K562 (cell line): ENCODE measurements around the gene BRPF1. TPM values are rescaled to one million over a fixed set of nuclear protein-coding genes. Genes with fewer than 3 reads are reported as not detected.
A peak's percentile ranks its signal among the peaks of the same experiment; 100 is the strongest.

ENCODE experiments used
- DNMT1 ChIP-seq: fragments of 450-650 bp; IDR thresholded peaks from 2 replicates; pipeline ENCODE4 v1.6.1; 2016; ENCODE audit warnings: antibody characterized with exemption, mild to moderate bottlenecking
- FIP1L1 ChIP-seq: fragments of 200-400 bp; formaldehyde crosslinking; IDR thresholded peaks from 2 replicates; pipeline ENCODE4 v1.6.1; 2018; ENCODE audit warnings: mild to moderate bottlenecking, low read depth, low read length; ENCODE audit not compliant: poor library complexity, severe bottlenecking
- HDAC1 ChIP-seq, 2 experiments: fragments of 450-650 bp; IDR thresholded peaks; 2 replicates each; pipeline ENCODE4 v1.6.1; 2016 to 2017; ENCODE audit warnings: inconsistent platforms in 1 of 2, mild to moderate bottlenecking in 1 of 2, moderate library complexity in 1 of 2
- NELFE ChIP-seq: IDR thresholded peaks from 2 replicates; pipeline ENCODE4 v1.6.1; 2011; ENCODE audit warnings: mild to moderate bottlenecking; ENCODE audit not compliant: insufficient read depth, insufficient read length
- POLR2AphosphoS5 ChIP-seq: IDR thresholded peaks from 2 replicates; pipeline ENCODE4 v1.6.1; 2011; ENCODE audit warnings: mild to moderate bottlenecking, low read depth, low read length, moderate library complexity; ENCODE audit not compliant: control insufficient read depth, insufficient read depth
- RFX5 ChIP-seq: IDR thresholded peaks from 2 replicates; pipeline ENCODE4 v1.6.1; 2011; ENCODE audit warnings: low read depth, mild to moderate bottlenecking, improper control_type of control experiment, low read length
- ZNF133 ChIP-seq: fragments of 250-450 bp; sonication (Bioruptor Pico); IDR thresholded peaks from 2 replicates; pipeline ENCODE4 v1.4.0; 2020; ENCODE audit warnings: mild to moderate bottlenecking
- polyA plus RNA-seq, 8 experiments: library from polyadenylated mRNA; depleted of rRNA in 4 of 8; stranded (reverse) in 5 of 8; unstranded in 3 of 8; fragments of >200 nt; fragmentation: Nextera tagmentation in 2 of 8; fragmentation: Illumina TruSeq in 1 of 8; extraction: Ambion mirVana in 2 of 8; extraction: Trizol in 1 of 8; gene quantifications; 2 replicates each; pipeline versions ENCODE4 v1.2.1 to v1.2.3, GENCODE V29; 2011 to 2014; ENCODE audit warnings: inconsistent platforms in 1 of 8, missing spikeins in 1 of 8
- total RNA-seq, 7 experiments: library from RNA; depleted of rRNA in 6 of 7; stranded (reverse); fragments of >200 nt in 6 of 7; fragmentation: Illumina TruSeq in 2 of 7; extraction: Trizol in 2 of 7; gene quantifications; 2 replicates each; pipeline versions ENCODE4 v1.2.1 to v1.2.3, GENCODE V29; 2011 to 2021; ENCODE audit warnings: low replicate concordance in 1 of 7
- TF ChIP-seq, protein P1 (sequence below), 2 experiments: IDR thresholded peaks in 1 of 2; conservative IDR thresholded peaks in 1 of 2; 2 replicates each; pipeline ENCODE4 v1.6.1; 2016; ENCODE audit warnings: low read depth in 2 of 2, mild to moderate bottlenecking in 1 of 2, missing compliant biosample characterization in 1 of 2, missing genetic modification characterization in 1 of 2, moderate library complexity in 1 of 2
- TF ChIP-seq, protein P2 (sequence below): sonication (generic); formaldehyde crosslinking; IDR thresholded peaks from 2 replicates; pipeline ENCODE4 v1.8.1; 2023; ENCODE audit warnings: mild to moderate bottlenecking, missing genetic modification reagents
- TF ChIP-seq, protein P3 (sequence below): sonication (generic); formaldehyde crosslinking; IDR thresholded peaks from 2 replicates; pipeline ENCODE4 v1.8.0; 2023; ENCODE audit warnings: mild to moderate bottlenecking, missing genetic modification reagents
- TF ChIP-seq, protein P4 (sequence below): sonication (generic); formaldehyde crosslinking; IDR thresholded peaks from 2 replicates; pipeline ENCODE4 v1.8.0; 2023; ENCODE audit warnings: missing genetic modification reagents, mild to moderate bottlenecking, borderline replicate concordance

The BRPF1 gene
- total and polyA plus RNA-seq, 9 of the 15 experiments (the other 6 are each of a cell fraction or from before 2014, with no cell fraction given) = 1.1 to 40.2 (median 23.5) TPM

DNA sequence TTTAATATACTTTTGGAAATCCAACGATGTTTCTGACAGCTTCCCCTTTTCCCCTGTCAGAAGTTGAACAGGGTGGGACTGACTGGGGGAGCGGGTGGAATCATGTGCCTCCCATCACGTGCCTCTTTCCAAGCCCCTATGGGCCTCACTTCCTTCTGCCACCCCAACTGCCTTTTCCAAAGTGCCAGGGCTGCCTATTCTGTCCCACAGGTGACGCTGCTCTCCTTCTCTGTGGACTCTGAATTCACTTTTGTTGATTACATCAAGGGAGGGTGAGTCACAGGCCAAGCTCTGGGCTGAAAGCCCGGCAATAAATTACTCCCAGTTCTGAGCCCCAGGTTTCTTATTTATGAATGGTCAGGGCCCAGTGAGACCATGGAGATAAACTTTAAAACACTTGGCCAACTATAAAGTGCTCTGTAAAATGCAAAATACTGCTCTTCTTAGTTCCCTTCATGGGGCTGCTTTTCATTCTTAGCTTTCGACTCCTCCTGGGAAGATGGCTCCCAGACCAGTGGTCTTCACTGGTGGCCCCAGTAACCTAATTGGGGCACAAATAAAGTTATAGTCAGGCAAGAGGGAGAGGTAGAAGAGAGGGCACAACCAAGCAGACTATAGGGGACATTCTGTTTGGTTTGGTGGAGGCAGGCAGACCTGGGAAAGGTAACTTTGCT is 15.6 kb upstream of the BRPF1 start (continued):
- TF ChIP-seq, protein P1, sequence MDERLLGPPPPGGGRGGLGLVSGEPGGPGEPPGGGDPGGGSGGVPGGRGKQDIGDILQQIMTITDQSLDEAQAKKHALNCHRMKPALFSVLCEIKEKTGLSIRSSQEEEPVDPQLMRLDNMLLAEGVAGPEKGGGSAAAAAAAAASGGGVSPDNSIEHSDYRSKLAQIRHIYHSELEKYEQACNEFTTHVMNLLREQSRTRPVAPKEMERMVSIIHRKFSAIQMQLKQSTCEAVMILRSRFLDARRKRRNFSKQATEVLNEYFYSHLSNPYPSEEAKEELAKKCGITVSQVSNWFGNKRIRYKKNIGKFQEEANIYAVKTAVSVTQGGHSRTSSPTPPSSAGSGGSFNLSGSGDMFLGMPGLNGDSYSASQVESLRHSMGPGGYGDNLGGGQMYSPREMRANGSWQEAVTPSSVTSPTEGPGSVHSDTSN (CRISPR knock-in tag; IDR thresholded peaks at IDR 0.05; ENCODE audit: low read depth) = no peak
- TF ChIP-seq, protein P1 (tag; conservative IDR thresholded peaks at IDR 0.05; ENCODE audit: low read depth) = peak; percentile 96
- TF ChIP-seq RFX5 = no peak
- TF ChIP-seq HDAC1 (IDR thresholded peaks at IDR 0.05) = peak in 1 of 2 experiments; percentile 68; a peak in 2 of 4 replicates
- TF ChIP-seq ZNF133 (CRISPR knock-in tag) = no peak
- TF ChIP-seq POLR2AphosphoS5 = peak; percentile 34; the same call in 1 of the 2 replicates
- TF ChIP-seq, protein P2, sequence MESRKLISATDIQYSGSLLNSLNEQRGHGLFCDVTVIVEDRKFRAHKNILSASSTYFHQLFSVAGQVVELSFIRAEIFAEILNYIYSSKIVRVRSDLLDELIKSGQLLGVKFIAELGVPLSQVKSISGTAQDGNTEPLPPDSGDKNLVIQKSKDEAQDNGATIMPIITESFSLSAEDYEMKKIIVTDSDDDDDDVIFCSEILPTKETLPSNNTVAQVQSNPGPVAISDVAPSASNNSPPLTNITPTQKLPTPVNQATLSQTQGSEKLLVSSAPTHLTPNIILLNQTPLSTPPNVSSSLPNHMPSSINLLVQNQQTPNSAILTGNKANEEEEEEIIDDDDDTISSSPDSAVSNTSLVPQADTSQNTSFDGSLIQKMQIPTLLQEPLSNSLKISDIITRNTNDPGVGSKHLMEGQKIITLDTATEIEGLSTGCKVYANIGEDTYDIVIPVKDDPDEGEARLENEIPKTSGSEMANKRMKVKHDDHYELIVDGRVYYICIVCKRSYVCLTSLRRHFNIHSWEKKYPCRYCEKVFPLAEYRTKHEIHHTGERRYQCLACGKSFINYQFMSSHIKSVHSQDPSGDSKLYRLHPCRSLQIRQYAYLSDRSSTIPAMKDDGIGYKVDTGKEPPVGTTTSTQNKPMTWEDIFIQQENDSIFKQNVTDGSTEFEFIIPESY (CRISPR knock-in tag) = no peak
- TF ChIP-seq FIP1L1 = no peak
- no peak for TF ChIP-seq DNMT1
- TF ChIP-seq NELFE = no peak
- TF ChIP-seq, protein P3, sequence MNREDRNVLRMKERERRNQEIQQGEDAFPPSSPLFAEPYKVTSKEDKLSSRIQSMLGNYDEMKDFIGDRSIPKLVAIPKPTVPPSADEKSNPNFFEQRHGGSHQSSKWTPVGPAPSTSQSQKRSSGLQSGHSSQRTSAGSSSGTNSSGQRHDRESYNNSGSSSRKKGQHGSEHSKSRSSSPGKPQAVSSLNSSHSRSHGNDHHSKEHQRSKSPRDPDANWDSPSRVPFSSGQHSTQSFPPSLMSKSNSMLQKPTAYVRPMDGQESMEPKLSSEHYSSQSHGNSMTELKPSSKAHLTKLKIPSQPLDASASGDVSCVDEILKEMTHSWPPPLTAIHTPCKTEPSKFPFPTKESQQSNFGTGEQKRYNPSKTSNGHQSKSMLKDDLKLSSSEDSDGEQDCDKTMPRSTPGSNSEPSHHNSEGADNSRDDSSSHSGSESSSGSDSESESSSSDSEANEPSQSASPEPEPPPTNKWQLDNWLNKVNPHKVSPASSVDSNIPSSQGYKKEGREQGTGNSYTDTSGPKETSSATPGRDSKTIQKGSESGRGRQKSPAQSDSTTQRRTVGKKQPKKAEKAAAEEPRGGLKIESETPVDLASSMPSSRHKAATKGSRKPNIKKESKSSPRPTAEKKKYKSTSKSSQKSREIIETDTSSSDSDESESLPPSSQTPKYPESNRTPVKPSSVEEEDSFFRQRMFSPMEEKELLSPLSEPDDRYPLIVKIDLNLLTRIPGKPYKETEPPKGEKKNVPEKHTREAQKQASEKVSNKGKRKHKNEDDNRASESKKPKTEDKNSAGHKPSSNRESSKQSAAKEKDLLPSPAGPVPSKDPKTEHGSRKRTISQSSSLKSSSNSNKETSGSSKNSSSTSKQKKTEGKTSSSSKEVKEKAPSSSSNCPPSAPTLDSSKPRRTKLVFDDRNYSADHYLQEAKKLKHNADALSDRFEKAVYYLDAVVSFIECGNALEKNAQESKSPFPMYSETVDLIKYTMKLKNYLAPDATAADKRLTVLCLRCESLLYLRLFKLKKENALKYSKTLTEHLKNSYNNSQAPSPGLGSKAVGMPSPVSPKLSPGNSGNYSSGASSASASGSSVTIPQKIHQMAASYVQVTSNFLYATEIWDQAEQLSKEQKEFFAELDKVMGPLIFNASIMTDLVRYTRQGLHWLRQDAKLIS (CRISPR knock-in tag) = no peak
- TF ChIP-seq, protein P4, sequence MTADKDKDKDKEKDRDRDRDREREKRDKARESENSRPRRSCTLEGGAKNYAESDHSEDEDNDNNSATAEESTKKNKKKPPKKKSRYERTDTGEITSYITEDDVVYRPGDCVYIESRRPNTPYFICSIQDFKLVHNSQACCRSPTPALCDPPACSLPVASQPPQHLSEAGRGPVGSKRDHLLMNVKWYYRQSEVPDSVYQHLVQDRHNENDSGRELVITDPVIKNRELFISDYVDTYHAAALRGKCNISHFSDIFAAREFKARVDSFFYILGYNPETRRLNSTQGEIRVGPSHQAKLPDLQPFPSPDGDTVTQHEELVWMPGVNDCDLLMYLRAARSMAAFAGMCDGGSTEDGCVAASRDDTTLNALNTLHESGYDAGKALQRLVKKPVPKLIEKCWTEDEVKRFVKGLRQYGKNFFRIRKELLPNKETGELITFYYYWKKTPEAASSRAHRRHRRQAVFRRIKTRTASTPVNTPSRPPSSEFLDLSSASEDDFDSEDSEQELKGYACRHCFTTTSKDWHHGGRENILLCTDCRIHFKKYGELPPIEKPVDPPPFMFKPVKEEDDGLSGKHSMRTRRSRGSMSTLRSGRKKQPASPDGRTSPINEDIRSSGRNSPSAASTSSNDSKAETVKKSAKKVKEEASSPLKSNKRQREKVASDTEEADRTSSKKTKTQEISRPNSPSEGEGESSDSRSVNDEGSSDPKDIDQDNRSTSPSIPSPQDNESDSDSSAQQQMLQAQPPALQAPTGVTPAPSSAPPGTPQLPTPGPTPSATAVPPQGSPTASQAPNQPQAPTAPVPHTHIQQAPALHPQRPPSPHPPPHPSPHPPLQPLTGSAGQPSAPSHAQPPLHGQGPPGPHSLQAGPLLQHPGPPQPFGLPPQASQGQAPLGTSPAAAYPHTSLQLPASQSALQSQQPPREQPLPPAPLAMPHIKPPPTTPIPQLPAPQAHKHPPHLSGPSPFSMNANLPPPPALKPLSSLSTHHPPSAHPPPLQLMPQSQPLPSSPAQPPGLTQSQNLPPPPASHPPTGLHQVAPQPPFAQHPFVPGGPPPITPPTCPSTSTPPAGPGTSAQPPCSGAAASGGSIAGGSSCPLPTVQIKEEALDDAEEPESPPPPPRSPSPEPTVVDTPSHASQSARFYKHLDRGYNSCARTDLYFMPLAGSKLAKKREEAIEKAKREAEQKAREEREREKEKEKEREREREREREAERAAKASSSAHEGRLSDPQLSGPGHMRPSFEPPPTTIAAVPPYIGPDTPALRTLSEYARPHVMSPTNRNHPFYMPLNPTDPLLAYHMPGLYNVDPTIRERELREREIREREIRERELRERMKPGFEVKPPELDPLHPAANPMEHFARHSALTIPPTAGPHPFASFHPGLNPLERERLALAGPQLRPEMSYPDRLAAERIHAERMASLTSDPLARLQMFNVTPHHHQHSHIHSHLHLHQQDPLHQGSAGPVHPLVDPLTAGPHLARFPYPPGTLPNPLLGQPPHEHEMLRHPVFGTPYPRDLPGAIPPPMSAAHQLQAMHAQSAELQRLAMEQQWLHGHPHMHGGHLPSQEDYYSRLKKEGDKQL (CRISPR knock-in tag) = no peak
